Breast epithelium (tissue), 4 donors: ENCODE results near the gene SRGN. TPM values are rescaled to one million over a fixed set of nuclear protein-coding genes. Genes with fewer than 3 reads are reported as not detected.

Experiments
- DNase-seq, 2 donors: peaks; one replicate each; pipeline ENCODE4 v3.0.0-alpha.2; 2019; ENCODE audit warnings: low spot score in 2 of 2
- H3K27ac ChIP-seq, 2 donors: fragments of 200-600 bp; sonication (generic) in 1 of 2; one replicate each; pipeline ENCODE4 v1.5.1; 2016 to 2019; ENCODE audit warnings: mild to moderate bottlenecking in 1 of 2
- H3K27me3 ChIP-seq, 2 donors: fragments of 200-600 bp; sonication (generic) in 1 of 2; one replicate each; pipeline versions ENCODE4 v1.5.1 to v1.6.0; 2017 to 2019; ENCODE audit warnings: control low read depth in 1 of 2, mild to moderate bottlenecking in 1 of 2
- H3K36me3 ChIP-seq: fragments of 200-600 bp; one replicate; pipeline ENCODE4 v1.5.1; 2019
- H3K4me1 ChIP-seq, 2 donors: fragments of 200-600 bp; sonication (generic); one replicate each; pipeline ENCODE4 v1.5.1; 2016 to 2019; ENCODE audit warnings: control low read depth in 1 of 2
- H3K4me3 ChIP-seq, 3 donors: fragments of 200-600 bp; sonication (generic); 1 replicate in 2 of 3; 2 replicates in 1 of 3; pipeline ENCODE4 v1.5.1; 2016 to 2019; ENCODE audit warnings: mild to moderate bottlenecking in 3 of 3, moderate library complexity in 2 of 3
- H3K9me3 ChIP-seq, 2 donors: fragments of 200-600 bp; sonication (generic) in 1 of 2; one replicate each; pipeline ENCODE4 v1.5.1; 2016 to 2019; ENCODE audit warnings: control low read depth in 1 of 2
- POLR2A ChIP-seq: fragments of 450-650 bp; IDR thresholded peaks from one replicate; pipeline ENCODE4 v1.6.1; 2016; ENCODE audit warnings: antibody characterized with exemption, mild to moderate bottlenecking, moderate library complexity
- POLR2AphosphoS5 ChIP-seq, 3 donors: sonication (generic); formaldehyde crosslinking; IDR thresholded peaks; one replicate each; pipeline ENCODE4 v1.6.1; 2017; ENCODE audit warnings: antibody characterized with exemption in 3 of 3
- intact Hi-C: fragments of 100-400 bp; cut with DNase I; formaldehyde crosslinking; loops from one replicate; pipeline ENCODE4 v1.15.1; 2023; ENCODE audit warnings: low total_unique reads
- total RNA-seq, 3 donors: library from RNA; depleted of rRNA; stranded (reverse); fragments of >200 nt; gene quantifications; one replicate each; pipeline ENCODE4 v1.1.0, GENCODE V29; 2016
- TF ChIP-seq, protein P1 (sequence below), 3 donors: fragments of 450-650 bp; IDR thresholded peaks; one replicate each; pipeline ENCODE4 v1.5.1; 2016 to 2017; ENCODE audit warnings: antibody characterized with exemption in 3 of 3, mild to moderate bottlenecking in 3 of 3, moderate library complexity in 3 of 3

The SRGN gene
- total RNA-seq, 3 donors from 2014 or later, result 97.2 to 208 (median 114) TPM

DNA sequence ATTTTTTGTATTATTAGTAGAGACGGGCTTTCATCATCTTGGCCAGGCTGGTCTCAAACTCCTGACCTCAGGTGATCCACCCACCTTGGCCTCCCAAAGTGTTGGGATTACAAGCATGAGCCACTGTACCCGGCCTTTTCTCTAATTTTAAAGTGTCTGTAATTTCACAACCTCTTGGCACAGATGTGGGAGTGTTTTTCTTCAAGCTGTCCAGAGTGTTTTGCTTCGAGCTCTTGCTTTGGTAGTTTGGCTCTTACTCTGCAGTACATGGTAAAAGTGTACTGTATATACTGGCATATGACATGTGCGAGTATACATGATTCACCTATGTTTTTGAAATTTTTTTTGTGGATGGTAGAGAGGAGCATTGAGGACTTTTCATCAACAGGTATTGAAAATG is 9.8 kb downstream of the SRGN start:
- Histone ChIP-seq H3K36me3 (no peaks in the 10 kb centered on the region), H3K4me1 (no peaks in the 10 kb centered on the region), H3K27ac (no peak overlapping the region), H3K9me3 (no peaks in the 10 kb centered on the region), H3K27me3 (no peaks in the 10 kb centered on the region), H3K4me3 (no peak overlapping the region)
- no peak for DNase-seq
- intact Hi-C loops, result loop anchor here (5.0 kb wide), 1 partner anchor 1250 kb away; no protein-coding TSS in a partner anchor
- TF ChIP-seq POLR2AphosphoS5 (IDR thresholded peaks at IDR 0.05) (no peak), POLR2A (no peak)
- TF ChIP-seq, protein P1, sequence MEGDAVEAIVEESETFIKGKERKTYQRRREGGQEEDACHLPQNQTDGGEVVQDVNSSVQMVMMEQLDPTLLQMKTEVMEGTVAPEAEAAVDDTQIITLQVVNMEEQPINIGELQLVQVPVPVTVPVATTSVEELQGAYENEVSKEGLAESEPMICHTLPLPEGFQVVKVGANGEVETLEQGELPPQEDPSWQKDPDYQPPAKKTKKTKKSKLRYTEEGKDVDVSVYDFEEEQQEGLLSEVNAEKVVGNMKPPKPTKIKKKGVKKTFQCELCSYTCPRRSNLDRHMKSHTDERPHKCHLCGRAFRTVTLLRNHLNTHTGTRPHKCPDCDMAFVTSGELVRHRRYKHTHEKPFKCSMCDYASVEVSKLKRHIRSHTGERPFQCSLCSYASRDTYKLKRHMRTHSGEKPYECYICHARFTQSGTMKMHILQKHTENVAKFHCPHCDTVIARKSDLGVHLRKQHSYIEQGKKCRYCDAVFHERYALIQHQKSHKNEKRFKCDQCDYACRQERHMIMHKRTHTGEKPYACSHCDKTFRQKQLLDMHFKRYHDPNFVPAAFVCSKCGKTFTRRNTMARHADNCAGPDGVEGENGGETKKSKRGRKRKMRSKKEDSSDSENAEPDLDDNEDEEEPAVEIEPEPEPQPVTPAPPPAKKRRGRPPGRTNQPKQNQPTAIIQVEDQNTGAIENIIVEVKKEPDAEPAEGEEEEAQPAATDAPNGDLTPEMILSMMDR (IDR thresholded peaks at IDR 0.05), result no peak

DNA sequence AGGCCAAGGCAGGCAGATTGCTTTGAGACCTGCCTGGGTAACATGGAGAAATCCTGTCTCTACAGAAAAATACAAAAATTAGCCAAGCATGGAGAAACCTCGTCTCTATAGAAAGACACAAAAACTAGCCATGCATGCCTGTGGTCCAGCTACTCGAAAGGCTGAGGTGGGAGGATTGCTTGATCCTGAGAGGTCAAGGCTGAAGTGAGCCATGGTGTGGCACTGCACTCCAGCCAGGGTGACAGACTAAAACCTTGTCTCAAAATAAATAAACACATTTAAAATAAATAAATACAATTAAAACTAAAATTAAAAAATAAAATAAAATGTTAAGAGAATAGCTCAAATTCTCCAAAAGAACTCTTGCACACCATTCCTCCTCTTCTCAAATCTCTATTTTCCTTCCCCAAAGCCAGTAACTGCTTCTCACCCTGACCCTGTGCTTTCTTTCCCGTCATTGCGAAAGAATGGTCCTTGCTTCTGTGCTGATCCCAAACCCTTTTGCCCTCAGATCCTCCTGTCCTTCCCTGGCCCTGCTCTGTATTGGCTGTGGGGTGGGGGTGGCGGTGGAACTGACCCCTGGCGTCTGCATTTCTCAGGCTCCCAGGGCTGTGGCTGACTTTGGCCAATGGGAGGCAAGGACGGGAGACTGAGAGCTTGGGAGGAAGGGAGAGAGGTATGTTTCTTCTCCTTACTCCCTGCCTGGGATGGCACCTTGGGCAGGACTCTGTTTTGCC is 12.4 kb downstream of the SRGN start:
- H3K27ac ChIP-seq, result no peak overlapping the region
- no peak overlapping the region for H3K4me3 ChIP-seq
- DNase-seq, result no peak
- H3K36me3 ChIP-seq, result no peaks in the 10 kb centered on the region
- H3K27me3 ChIP-seq, result no peaks in the 10 kb centered on the region
- intact Hi-C loops, result no loop called here
- H3K9me3 ChIP-seq, result no peaks in the 10 kb centered on the region
- H3K4me1 ChIP-seq, result no peaks in the 10 kb centered on the region
- TF ChIP-seq POLR2AphosphoS5 (IDR thresholded peaks at IDR 0.05) (no peak), POLR2A (no peak)
- TF ChIP-seq, protein P1 (IDR thresholded peaks at IDR 0.05), result no peak

DNA sequence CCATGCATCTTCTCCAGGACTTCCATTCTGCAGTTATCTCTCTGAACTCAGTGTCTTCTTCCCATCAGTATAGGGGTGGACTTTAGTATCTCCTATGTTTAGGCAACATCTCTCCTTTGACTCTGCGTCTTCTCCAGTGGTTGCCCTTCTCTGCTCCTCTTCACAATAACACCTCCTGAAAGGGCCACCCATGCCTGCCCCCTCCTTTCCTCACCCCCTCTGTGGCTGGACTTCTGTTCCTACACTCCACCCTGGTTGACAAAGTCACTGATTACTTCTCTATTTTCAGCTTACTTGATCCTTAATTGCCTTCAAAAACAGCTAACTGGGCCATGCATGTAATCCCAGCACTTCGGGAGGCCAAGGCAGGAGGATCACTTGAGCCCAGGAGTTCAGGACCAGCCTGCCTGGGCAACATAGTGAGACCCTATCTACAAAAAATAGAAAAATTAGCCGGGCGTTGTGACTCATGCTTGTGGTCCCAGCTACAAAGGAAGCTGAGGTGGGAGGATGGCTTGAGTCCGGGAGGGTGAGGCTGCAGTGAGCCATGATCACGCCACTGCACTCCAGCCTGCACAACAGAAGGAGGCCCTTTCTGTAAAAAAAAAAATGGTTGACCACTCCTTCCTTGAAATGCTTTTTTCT is 13.7 kb downstream of the SRGN start:
- Histone ChIP-seq H3K4me1 (no peaks in the 10 kb centered on the region), H3K9me3 (no peaks in the 10 kb centered on the region), H3K36me3 (no peaks in the 10 kb centered on the region), H3K27me3 (no peaks in the 10 kb centered on the region), H3K4me3 (no peak overlapping the region), H3K27ac (no peak overlapping the region)
- no peak for DNase-seq
- TF ChIP-seq, protein P1 (IDR thresholded peaks at IDR 0.05), result no peak
- TF ChIP-seq POLR2A, result no peak
- no peak for TF ChIP-seq POLR2AphosphoS5 (IDR thresholded peaks at IDR 0.05)
- intact Hi-C loops, result no loop called here

DNA sequence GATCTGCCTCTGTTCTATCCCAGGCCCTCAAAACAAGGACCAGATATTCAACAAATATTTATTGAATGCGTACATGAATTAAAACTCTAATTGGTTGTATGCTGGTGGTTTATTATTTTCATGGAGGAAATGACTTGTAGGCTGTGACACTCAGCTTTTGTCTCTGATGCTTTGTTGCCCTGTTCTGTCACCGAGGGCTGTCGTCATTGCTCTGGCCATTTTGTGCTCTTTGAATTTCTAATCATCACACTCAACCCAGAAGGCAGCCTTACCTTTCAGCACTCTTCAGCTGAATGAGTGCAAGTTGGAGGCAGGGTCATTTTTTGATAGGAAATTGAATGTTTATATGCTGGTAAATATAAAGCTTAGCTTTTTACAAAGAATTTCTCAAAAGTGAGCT is 14.5 kb downstream of the SRGN start:
- H3K27me3 ChIP-seq, result no peaks in the 10 kb centered on the region
- intact Hi-C loops, result no loop called here
- DNase-seq, result no peak
- no peaks in the 10 kb centered on the region for H3K36me3 ChIP-seq
- H3K4me3 ChIP-seq, result no peak overlapping the region
- TF ChIP-seq, protein P1 (IDR thresholded peaks at IDR 0.05), result no peak
- TF ChIP-seq POLR2AphosphoS5 (IDR thresholded peaks at IDR 0.05), result no peak
- no peaks in the 10 kb centered on the region for H3K9me3 ChIP-seq
- no peak overlapping the region for H3K27ac ChIP-seq
- no peaks in the 10 kb centered on the region for H3K4me1 ChIP-seq

DNA sequence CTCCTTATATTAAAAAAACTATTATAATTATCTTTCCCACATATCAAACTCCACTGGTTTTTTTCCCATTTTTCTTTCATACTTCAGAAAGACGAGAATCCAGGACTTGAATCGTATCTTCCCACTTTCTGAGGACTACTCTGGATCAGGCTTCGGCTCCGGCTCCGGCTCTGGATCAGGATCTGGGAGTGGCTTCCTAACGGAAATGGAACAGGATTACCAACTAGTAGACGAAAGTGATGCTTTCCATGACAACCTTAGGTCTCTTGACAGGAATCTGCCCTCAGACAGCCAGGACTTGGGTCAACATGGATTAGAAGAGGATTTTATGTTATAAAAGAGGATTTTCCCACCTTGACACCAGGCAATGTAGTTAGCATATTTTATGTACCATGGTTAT is 15.9 kb downstream of the SRGN start:
- no peaks in the 10 kb centered on the region for H3K4me1 ChIP-seq
- no peak overlapping the region for H3K27ac ChIP-seq
- no peaks in the 10 kb centered on the region for H3K27me3 ChIP-seq
- no peak for DNase-seq
- intact Hi-C loops, result no loop called here
- no peaks in the 10 kb centered on the region for H3K9me3 ChIP-seq
- no peak overlapping the region for H3K4me3 ChIP-seq
- H3K36me3 ChIP-seq, result no peaks in the 10 kb centered on the region
- TF ChIP-seq, protein P1 (IDR thresholded peaks at IDR 0.05), result no peak
- no peak for TF ChIP-seq POLR2AphosphoS5 (IDR thresholded peaks at IDR 0.05)
- no peak for TF ChIP-seq POLR2A
